ENCODE measurements around the gene ST3GAL3. TPM values are rescaled to one million over a fixed set of nuclear protein-coding genes. Genes with fewer than 3 reads are reported as not detected.

The ST3GAL3 gene
- total RNA-seq, 1 donor from 2014 or later = 24.3 TPM

- H3K4me3 Mint-ChIP-seq = no peak overlapping the region
- no peak overlapping the region for H3K27ac Mint-ChIP-seq
- TF ChIP-seq CTCF (IDR thresholded peaks at IDR 0.05) = no peak
- DNase-seq (no peak), ATAC-seq (ENCODE audit: low read depth) (no peak)
- peaks cover 12% of the 10 kb centered on the region for H3K36me3 Mint-ChIP-seq (ENCODE audit: low read depth)
- no peaks in the 10 kb centered on the region for H3K4me1 Mint-ChIP-seq
- H3K27me3 Mint-ChIP-seq = no peaks in the 10 kb centered on the region
- no peaks in the 10 kb centered on the region for H3K9me3 Mint-ChIP-seq
- POLR2A ChIA-PET = no interaction called here
- intact Hi-C loops (cut with micrococcal nuclease) = no loop called here
- CTCF ChIA-PET = no interaction called here
Measured at GRCh38 chr1:43913051-43913501, 205.7 kb downstream of the ST3GAL3 start.

- Mint-ChIP-seq H3K9me3 (no peaks in the 10 kb centered on the region), H3K27ac (no peak overlapping the region), H3K27me3 (no peaks in the 10 kb centered on the region), H3K36me3 (ENCODE audit: low read depth) (peaks cover 10% of the 10 kb centered on the region), H3K4me3 (no peak overlapping the region), H3K4me1 (no peaks in the 10 kb centered on the region)
- ATAC-seq (ENCODE audit: low read depth) (no peak), DNase-seq (no peak)
- intact Hi-C loops (cut with micrococcal nuclease) = no loop called here
- ChIA-PET CTCF (no interaction called here), POLR2A (no interaction called here)
- no peak for TF ChIP-seq CTCF (IDR thresholded peaks at IDR 0.05)
Measured at GRCh38 chr1:43913666-43914360, 206.5 kb downstream of the ST3GAL3 start.

GRCh38 chr1:43914576-43915525 lies 207.5 kb downstream of the ST3GAL3 start:
- ATAC-seq (ENCODE audit: low read depth) (no peak), DNase-seq (no peak)
- Mint-ChIP-seq H3K4me1 (no peaks in the 10 kb centered on the region), H3K27ac (no peak overlapping the region), H3K4me3 (no peak overlapping the region), H3K9me3 (no peaks in the 10 kb centered on the region), H3K27me3 (no peaks in the 10 kb centered on the region), H3K36me3 (ENCODE audit: low read depth) (peaks cover 5% of the 10 kb centered on the region)
- POLR2A ChIA-PET = interaction anchor here (0.6 kb wide), 1 partner anchor 150 kb away, joined by 4 read pairs; no protein-coding TSS in a partner anchor
- TF ChIP-seq CTCF (IDR thresholded peaks at IDR 0.05) = no peak
- intact Hi-C loops (cut with micrococcal nuclease) = no loop called here
- CTCF ChIA-PET = no interaction called here

GRCh38 chr1:43919906-43920305 lies 212.6 kb downstream of the ST3GAL3 start:
- ChIA-PET POLR2A (no interaction called here), CTCF (no interaction called here)
- no peaks in the 10 kb centered on the region for H3K9me3 Mint-ChIP-seq
- H3K27me3 Mint-ChIP-seq = no peaks in the 10 kb centered on the region
- H3K4me1 Mint-ChIP-seq = no peaks in the 10 kb centered on the region
- H3K36me3 Mint-ChIP-seq (ENCODE audit: low read depth) = peaks cover 8% of the 10 kb centered on the region
- no peak for TF ChIP-seq CTCF (IDR thresholded peaks at IDR 0.05)
- H3K27ac Mint-ChIP-seq = no peak overlapping the region
- intact Hi-C loops (cut with micrococcal nuclease) = no loop called here
- no peak for ATAC-seq (ENCODE audit: low read depth)
- no peak for DNase-seq
- H3K4me3 Mint-ChIP-seq = no peak overlapping the region

GRCh38 chr1:43921022-43921421 lies 213.7 kb downstream of the ST3GAL3 start:
- H3K27me3 Mint-ChIP-seq = no peaks in the 10 kb centered on the region
- no peak for TF ChIP-seq CTCF (IDR thresholded peaks at IDR 0.05)
- no peak for DNase-seq
- no peaks in the 10 kb centered on the region for H3K4me1 Mint-ChIP-seq
- ATAC-seq (ENCODE audit: low read depth) = no peak
- CTCF ChIA-PET = no interaction called here
- H3K4me3 Mint-ChIP-seq = no peak overlapping the region
- peaks cover 16% of the 10 kb centered on the region for H3K36me3 Mint-ChIP-seq (ENCODE audit: low read depth)
- POLR2A ChIA-PET = no interaction called here
- intact Hi-C loops (cut with micrococcal nuclease) = no loop called here
- H3K9me3 Mint-ChIP-seq = no peaks in the 10 kb centered on the region
- H3K27ac Mint-ChIP-seq = no peak overlapping the region
